TTC549 (cell line): ENCODE results near the gene SYT5.
A peak's percentile ranks its signal among the peaks of the same experiment; 100 is the strongest.
"Not testable (repeated sequence)": the region's sequence is repeated elsewhere in the genome, so short reads cannot be mapped to it uniquely, and the experiment has no call there.

Experiments used
- FAIRE-seq: peaks from 2 replicates; lab custom pipeline; 2012; peaks lifted over from hg19 to GRCh38; lab: Jason Lieb, UNC

SYT5 gene

DNA sequence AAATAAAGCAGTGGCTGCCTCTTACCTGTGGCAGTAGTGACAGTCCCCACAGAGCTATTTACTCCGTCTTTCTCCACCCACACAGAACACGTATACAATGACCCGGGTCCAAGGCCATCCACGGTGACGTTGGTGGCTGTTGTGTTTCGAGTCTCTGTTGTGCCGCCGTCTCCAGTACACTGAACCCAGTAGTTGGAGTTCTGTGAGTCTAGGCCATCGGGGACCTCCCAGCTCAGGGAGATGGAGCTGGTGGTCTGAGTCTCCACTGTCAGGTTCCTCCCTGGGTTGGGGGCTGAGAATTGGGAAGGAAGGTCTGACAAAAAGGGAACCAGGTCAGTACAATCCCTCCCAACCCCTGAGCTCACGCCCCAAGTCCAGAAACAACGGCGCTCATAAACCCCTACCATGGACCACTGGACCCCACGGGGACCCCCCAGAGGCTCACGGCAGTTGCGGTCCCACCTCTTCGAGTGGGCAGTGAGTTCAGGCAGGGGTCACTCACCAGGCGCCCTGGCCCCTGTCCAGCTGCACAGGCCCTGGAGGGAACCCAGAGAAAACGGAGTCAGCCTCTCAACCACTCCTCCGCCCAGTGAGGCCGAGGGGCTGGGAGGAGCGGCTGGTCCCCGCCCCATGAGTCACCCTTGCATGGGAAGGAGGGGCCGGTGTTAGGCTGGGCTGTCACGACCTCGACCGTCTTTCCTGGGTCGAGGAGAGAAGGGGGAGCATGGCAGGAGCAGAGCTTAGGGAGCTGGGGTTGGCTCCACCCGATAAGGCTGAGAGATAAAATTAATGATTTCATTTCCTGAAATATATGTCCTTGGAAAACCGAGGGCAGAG lies 26.8 kb upstream of the SYT5 start:
- no peak for FAIRE-seq

- FAIRE-seq: not testable (repeated sequence)
Measured at GRCh38 chr19:55202199-55202598, 22.1 kb upstream of the SYT5 start.

DNA sequence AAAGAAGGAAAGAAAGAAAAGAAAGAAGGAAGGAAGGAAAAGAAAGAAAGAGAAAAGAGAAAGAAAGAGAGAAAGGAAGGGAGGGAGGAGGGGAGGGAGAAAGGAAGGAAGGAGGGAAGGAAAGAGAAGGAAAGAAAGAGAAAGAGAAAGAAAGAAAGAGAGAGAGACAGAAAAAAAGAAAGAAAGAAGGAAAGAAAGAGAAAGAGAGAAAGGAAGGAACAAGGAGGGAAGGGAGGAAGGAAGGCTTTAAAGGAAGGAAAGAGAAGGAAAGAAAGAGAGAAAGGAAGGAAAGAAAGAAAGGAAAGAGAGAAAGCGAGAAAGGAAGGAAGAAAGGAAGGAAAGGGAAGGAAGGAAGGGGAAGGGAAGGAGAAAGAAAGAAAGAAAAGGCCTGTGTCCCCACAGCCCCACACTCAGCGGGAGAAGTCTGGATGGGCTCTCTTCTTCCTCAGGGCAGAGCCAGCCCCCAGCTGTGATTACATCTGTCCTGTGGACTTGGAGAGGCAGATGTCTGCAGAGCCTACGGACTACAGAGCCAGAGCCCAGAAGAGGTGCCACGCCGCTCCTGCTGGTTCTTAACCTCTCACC lies 19.6 kb upstream of the SYT5 start:
- FAIRE-seq: no peak

- FAIRE-seq: no peak
Measured at GRCh38 chr19:55198651-55199050, 18.6 kb upstream of the SYT5 start.

GRCh38 chr19:55197528-55197927 lies 17.4 kb upstream of the SYT5 start:
- FAIRE-seq: no peak

GRCh38 chr19:55196803-55197202 lies 16.7 kb upstream of the SYT5 start:
- FAIRE-seq: no peak

DNA sequence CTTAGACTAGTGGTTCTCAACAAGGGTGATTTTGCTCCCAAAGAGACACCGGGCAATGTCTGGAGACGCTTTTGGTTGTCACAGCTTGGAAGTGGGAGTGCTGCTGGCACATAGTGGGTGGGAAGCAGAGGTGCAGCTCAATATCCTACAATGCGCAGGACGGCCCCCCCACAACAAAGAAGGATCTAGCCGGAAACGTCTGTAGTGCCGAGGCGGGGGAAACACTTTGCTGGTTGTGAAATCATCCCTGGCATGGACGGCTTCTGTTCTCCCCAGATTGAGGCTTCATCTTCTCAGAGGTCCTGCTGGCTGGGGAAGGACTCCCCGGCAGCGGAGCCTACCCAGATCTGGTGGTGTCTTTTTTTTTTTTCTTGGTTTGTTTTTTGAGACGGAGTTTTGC lies 13.4 kb upstream of the SYT5 start:
- FAIRE-seq: no peak

DNA sequence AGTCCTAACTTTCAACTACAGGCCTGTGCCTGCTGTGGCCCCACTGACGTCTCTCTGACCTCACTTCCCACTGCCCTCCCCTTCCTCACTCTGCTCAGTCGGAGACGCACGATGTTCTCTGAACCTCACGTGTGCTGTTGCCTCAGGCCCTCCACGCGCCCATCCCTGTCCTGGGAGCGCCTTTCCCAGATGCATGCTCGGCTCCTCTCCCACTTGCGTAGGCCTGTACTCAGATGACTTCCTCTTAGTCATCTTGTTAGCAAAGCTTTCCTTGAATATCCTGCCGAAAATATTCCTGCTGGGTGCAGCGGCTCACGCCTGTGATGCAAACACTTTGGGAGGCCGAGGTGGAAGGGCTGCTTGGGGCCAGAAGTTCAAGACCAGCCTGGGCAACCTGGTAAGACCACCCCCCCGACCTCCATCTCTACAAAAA lies 9.3 kb upstream of the SYT5 start:
- FAIRE-seq: no peak

DNA sequence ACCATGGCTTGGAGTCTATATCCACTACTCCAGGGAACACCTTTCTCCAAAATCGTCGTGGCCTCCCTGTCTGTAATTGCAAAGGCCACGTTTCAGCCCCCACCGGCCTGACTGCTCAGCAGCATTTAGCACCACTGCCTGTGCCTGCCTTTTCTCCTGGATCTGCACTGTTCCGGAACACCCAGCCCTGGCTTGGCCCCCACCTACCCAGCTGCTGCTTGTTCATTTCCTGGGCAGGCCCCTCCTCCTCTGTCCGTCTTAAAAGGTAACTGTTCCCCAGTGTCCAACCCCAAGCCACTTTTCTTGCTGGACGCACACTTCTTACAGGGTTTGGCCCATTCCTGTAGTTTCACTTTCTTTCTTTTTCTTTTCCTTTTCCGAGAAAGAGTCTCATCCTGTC lies 8.5 kb upstream of the SYT5 start:
- no peak for FAIRE-seq

DNA sequence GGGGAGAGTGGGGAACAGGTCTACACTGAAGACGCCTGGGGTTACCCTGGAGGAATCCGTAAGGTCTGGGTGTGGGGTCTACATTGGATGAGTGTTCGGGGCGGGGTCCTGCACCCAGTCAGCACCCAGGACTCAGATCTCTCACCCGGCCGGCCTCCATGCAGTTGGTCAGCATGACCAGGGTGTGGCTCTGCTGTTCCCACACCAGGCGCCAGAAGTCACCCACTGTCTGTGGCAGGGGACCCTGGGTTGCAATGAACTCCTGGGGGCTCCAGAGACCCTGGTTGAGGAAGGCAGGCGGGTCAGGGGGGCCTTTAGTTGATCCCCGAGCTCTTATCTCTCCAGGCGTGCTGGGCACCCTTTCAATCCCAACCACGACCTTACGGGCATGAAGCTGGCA lies 6.0 kb upstream of the SYT5 start:
- FAIRE-seq: no peak

DNA sequence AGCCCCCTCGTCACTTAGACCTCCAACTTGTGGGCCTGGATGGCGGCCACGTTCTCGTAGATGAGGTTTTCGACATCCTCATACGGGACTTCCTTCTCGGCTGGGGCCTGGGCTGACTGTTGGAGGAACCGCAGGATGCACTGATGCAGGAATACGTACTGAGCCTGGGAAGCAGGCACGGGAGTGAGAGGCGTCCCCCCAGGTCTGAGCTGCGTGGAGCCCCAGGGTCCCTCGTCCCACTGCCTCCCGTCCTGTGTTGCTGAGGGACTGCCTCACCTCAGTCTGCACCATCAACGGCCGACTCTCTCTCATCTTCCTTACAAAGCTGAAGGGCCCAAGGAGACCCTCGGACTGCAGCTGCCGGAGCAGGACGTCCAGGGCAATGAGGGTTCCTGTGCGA lies 1.7 kb upstream of the SYT5 start:
- FAIRE-seq: no peak

GRCh38 chr19:55178781-55179599 lies 1.1 kb downstream of the SYT5 start:
- FAIRE-seq: no peak

GRCh38 chr19:55176076-55176475 lies 4.0 kb downstream of the SYT5 start:
- FAIRE-seq: no peak

DNA sequence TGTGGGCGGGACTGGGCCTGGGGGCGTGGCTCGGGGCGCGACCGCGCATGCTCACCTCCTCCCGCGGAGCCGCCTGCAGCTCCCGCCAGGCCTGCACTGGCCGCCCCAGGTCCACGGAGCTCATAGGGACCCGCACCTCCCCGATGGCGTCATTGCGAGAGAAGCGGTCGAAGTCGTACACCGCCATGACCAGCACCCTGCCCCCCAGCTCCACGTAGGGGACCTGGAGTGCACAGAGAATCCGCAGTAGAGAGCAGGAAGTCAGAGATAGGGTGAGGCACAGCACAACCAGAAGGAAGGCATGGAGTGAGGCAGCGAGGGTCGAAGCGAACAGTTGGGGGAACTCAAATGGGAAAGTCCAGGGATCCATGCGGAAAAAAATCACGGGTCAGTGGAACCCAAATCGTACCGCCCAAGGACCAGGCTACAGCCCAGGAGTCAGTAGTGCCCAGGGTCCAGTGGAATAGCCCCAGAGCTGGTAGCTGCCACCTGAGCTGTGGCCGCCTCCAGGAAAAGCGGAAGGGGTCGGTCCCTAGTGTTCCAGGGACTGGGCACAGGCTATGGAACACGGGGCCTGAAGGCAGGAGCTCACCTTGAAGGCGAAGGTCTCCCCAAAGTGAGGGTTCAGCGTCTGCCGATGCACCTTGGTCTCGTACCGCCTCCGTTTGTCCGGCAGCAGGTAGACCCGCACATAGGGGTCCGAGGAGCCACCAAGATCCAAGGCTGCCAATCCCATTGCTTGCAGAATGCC lies 4.8 kb downstream of the SYT5 start:
- no peak for FAIRE-seq

GRCh38 chr19:55174425-55175116 lies 5.5 kb downstream of the SYT5 start:
- no peak for FAIRE-seq

DNA sequence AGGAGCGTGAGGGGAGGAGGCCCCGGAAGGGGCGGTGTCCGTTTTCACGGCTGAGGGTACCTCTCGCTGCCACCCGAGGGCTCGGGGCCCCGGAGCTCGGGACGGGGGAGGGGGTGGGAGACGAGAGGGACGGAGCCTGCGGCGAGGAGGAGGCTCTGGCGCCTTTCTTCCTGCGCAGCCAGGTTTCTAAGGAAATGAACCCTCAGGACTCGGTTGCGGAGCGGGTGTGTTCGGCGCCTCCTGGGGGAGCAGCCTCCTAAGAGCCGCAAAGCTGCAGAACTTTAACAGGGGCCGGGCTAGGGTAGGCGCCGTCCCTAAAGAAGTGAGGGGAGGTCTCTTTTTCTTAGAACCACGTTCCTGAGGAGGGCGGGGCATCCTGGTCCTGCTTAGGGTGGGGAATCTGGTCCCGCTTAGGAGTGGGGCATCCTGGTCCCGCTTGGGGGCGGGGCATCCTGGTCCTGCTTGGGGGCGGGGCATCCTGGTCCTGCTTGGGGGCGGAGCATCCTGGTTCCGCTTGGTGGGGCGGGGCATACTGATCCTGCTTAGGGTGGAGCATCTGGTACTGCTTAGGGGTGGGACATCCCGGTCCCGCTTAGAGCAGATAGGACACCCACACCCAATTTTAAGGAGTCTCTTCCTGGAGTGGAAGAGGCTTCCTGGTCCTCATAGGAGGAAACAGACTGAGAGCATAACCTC lies 6.2 kb downstream of the SYT5 start:
- peak; percentile 56 for FAIRE-seq

DNA sequence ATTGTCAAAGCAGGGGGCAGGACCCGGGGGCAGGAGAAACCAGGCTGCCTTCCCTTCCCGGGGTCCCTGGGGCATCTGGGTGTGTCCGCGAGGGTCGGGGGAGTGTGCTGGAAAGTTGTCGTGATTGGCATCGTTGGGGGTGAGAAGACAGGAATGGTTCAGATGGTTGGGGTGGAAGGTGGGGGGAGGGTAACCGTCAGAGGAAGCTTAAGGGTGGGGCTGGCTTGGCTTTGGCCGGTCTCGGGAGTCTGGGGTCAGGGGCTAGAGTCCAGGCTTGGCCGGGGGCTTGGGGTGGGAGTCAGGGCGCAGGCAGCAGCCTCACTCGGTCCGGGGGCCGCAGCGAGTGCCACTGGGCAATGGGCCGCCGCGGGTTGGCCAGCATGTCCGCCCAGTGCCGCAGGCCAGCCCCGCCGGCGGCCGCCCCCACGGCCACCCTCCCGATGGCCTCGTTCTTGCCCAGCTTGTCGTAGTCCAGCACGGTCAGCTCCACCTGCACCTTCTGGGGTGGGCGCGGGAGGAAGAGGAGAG lies 6.8 kb downstream of the SYT5 start:
- no peak for FAIRE-seq

- no peak for FAIRE-seq
Measured at GRCh38 chr19:55172741-55173140, 7.3 kb downstream of the SYT5 start.

GRCh38 chr19:55172318-55172717 lies 7.8 kb downstream of the SYT5 start:
- FAIRE-seq: not testable (repeated sequence)

GRCh38 chr19:55171440-55171839 lies 8.6 kb downstream of the SYT5 start:
- no peak for FAIRE-seq

DNA sequence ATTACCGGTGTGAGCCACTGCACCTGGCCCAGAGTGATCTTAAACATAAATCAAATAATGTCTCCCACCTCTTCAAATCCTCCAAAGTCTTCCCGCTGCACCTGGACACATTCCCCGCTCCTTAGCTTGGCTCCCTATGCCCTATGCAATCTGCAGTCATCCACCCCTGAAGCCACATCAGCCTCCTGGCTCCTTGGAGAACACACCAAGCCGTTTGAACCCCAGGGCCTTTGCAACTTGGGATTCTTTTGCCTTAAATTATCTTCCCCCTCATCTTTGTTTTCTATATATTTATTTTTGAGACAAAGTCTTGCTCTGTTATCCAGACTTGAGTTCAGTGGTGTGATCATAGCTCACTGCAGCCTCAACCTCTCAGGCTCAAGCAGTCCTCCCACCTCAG lies 11.0 kb downstream of the SYT5 start:
- FAIRE-seq: no peak
